Caco-2 (cell line): Measurements from ENCODE around the gene ELN. TPM values are rescaled to one million over a fixed set of nuclear protein-coding genes. Genes with fewer than 3 reads are reported as not detected.
"Not testable (repeated sequence)": the region's sequence is repeated elsewhere in the genome, so short reads cannot be mapped to it uniquely, and the experiment has no call there.

Experiments
- Bru-seq: library from RNA; stranded (reverse); fragments of 400-500 nt; gene quantifications from one replicate; lab custom pipeline; 2021; lab: Mats Ljungman, UMichigan
- BruChase-seq, 2 experiments: library from RNA; stranded (reverse); fragments of 400-500 nt; gene quantifications; one replicate each; lab custom pipeline; 2021; lab: Mats Ljungman, UMichigan
- BruUV-seq: library from RNA; stranded (reverse); fragments of 400-500 nt; replicated peaks from 2 replicates; lab custom pipeline; 2021; lab: Mats Ljungman, UMichigan
- CTCF ChIA-PET: fragments of 300-600 bp; sonication (Branson Sonifier 250); formaldehyde crosslinking; loops from one replicate; lab custom pipeline; 2022; ENCODE audit warnings: antibody characterized with exemption; lab: Charles Lee
- POLR2A ChIA-PET: fragments of 300-600 bp; sonication (Branson Sonifier 250); formaldehyde crosslinking; loops from one replicate; lab custom pipeline; 2022; ENCODE audit warnings: antibody characterized with exemption; lab: Charles Lee
- DNase-seq, 2 experiments: peaks; one replicate each; pipeline versions ENCODE4 v3.0.0 to v3.0.0-alpha.2; 2020 to 2022
- H3K27me3 ChIP-seq: replicated peaks from 2 replicates; pipeline ENCODE4 v1.6.0; 2011; ENCODE audit warnings: low read length; ENCODE audit not compliant: control insufficient read depth, insufficient read depth
- H3K36me3 ChIP-seq: 2 replicates; pipeline ENCODE4 v1.5.1; 2011; ENCODE audit warnings: low read length; ENCODE audit not compliant: control insufficient read depth, insufficient read depth
- H3K4me1 ChIP-seq: fragments of 250-450 bp; sonication (Bioruptor Pico); 2 replicates; pipeline ENCODE4 v1.5.1; 2020; ENCODE audit warnings: mild to moderate bottlenecking
- H3K4me3 ChIP-seq: 2 replicates; pipeline ENCODE4 v1.5.1; 2011; ENCODE audit warnings: low read depth, mild to moderate bottlenecking, control low read depth, low read length
- H3K9me3 ChIP-seq: fragments of 250-450 bp; sonication (Bioruptor Pico); 2 replicates; pipeline ENCODE4 v1.5.1; 2020; ENCODE audit warnings: mild to moderate bottlenecking, moderate library complexity
- H3K27ac Mint-ChIP-seq: one replicate; pipeline ENCODE4 v1.8.0; 2022; ENCODE audit warnings: mixed read lengths; ENCODE audit not compliant: unreplicated experiment
- H3K27me3 Mint-ChIP-seq: one replicate; pipeline ENCODE4 v1.8.0; 2022; ENCODE audit warnings: mixed read lengths; ENCODE audit not compliant: insufficient read depth, unreplicated experiment
- H3K36me3 Mint-ChIP-seq: one replicate; pipeline ENCODE4 v1.8.0; 2022; ENCODE audit warnings: mild to moderate bottlenecking, mixed read lengths; ENCODE audit not compliant: insufficient read depth, unreplicated experiment
- H3K4me1 Mint-ChIP-seq: one replicate; pipeline ENCODE4 v1.8.0; 2022; ENCODE audit warnings: low read depth, mixed read lengths; ENCODE audit not compliant: unreplicated experiment
- H3K4me3 Mint-ChIP-seq: one replicate; pipeline ENCODE4 v1.8.0; 2022; ENCODE audit warnings: mild to moderate bottlenecking, moderate library complexity, mixed read lengths; ENCODE audit not compliant: unreplicated experiment
- H3K9me3 Mint-ChIP-seq: one replicate; pipeline ENCODE4 v1.8.0; 2022; ENCODE audit warnings: mixed read lengths; ENCODE audit not compliant: unreplicated experiment
- intact Hi-C: fragments of 100-400 bp; cut with micrococcal nuclease; formaldehyde crosslinking; loops from one replicate; pipeline ENCODE4 v1.10.0; 2022; ENCODE audit not compliant: unreplicated experiment
- long read RNA-seq: library from polyadenylated mRNA; stranded (forward); transcript quantifications from one replicate; pipeline ENCODE4 v2.0.0, GENCODE V29; 2022
- total RNA-seq: library from RNA; stranded (reverse); gene quantifications from 2 replicates; pipeline ENCODE4 v1.2.3, GENCODE V29; 2022
- TF ChIP-seq, protein P1 (sequence below), 2 experiments: fragments of 200-600 bp in 1 of 2; IDR thresholded peaks; 1 replicate in 1 of 2; 2 replicates in 1 of 2; pipeline versions ENCODE4 v1.5.1 to v1.8.0; 2011 to 2022; ENCODE audit warnings: antibody characterized with exemption in 1 of 2, control low read depth in 1 of 2, inconsistent platforms in 1 of 2, low read depth in 1 of 2, low read length in 1 of 2, mild to moderate bottlenecking in 1 of 2, moderate library complexity in 1 of 2; ENCODE audit not compliant: insufficient read depth in 1 of 2, severe bottlenecking in 1 of 2, unreplicated experiment in 1 of 2

Gene ELN
- total RNA-seq (not detected in 2 replicates), Bru-seq, nascent RNA (percentile 4 among the genes with signal in this experiment), BruChase-seq, experiment 1, labeled RNA remaining after a 2-hour chase (percentile 4 among the genes with signal in this experiment), BruChase-seq, experiment 2, labeled RNA remaining after a 6-hour chase (percentile 9 among the genes with signal in this experiment)
- long read RNA-seq = 0 reads

DNA sequence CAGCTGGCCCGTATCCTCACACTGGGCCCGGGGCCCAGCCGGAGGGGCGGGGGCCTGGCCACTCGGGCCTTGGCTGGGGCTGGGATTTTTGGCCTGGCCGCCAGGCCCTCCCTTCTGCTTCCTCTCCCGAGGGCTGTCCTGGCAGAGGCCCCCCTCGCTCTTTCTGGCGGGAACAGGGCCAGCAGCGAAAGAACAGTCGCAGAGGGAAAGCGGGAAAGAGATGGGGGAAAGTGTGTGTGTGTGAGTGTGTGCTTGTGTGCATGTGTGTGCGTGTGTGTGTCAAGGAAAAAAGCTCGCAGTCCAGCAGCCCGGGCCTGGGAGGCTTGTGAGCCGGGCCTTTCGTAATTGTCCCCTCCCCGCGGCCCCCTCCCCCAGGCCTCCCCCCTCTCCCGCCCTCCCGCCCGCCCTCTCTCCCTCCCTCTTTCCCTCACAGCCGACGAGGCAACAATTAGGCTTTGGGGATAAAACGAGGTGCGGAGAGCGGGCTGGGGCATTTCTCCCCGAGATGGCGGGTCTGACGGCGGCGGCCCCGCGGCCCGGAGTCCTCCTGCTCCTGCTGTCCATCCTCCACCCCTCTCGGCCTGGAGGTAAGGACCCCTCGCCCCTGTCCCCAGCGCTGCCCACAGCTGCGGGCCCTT, at the start of gene ELN:
Gene ELN (plus strand): TSS at position 491 of the 638 bp plus-strand sequence. CDS start 15 bp downstream, at position 506.
- H3K4me3 Mint-ChIP-seq = no peak within 1 kb of the TSS
- Histone ChIP-seq H3K27me3 (no peaks in the 10 kb centered on the region), H3K9me3 (no peaks in the 10 kb centered on the region), H3K4me1 (peaks cover 7% of the 10 kb centered on the region; the same call in 1 of the 2 replicates), H3K4me3 (no peak within 1 kb of the TSS), H3K36me3 (no peaks in the 10 kb centered on the region)
- ChIA-PET POLR2A (no interaction called here), CTCF (interaction anchor here (0.6 to 0.7 kb wide), 3 partner anchors 134 to 363 kb away, joined by 3 to 4 read pairs (median 3); no protein-coding TSS in a partner anchor)
- no peaks in the 10 kb centered on the region for H3K27me3 Mint-ChIP-seq
- H3K36me3 Mint-ChIP-seq = no peaks in the 10 kb centered on the region
- H3K9me3 Mint-ChIP-seq = no peaks in the 10 kb centered on the region
- BruUV-seq = no TSS peak
- DNase-seq = no peak
- peaks cover 13% of the 10 kb centered on the region for H3K4me1 Mint-ChIP-seq
- intact Hi-C loops = loop anchor here (1.0 kb wide), 1 partner anchor 162 kb away; no protein-coding TSS in a partner anchor
- TF ChIP-seq, protein P1, sequence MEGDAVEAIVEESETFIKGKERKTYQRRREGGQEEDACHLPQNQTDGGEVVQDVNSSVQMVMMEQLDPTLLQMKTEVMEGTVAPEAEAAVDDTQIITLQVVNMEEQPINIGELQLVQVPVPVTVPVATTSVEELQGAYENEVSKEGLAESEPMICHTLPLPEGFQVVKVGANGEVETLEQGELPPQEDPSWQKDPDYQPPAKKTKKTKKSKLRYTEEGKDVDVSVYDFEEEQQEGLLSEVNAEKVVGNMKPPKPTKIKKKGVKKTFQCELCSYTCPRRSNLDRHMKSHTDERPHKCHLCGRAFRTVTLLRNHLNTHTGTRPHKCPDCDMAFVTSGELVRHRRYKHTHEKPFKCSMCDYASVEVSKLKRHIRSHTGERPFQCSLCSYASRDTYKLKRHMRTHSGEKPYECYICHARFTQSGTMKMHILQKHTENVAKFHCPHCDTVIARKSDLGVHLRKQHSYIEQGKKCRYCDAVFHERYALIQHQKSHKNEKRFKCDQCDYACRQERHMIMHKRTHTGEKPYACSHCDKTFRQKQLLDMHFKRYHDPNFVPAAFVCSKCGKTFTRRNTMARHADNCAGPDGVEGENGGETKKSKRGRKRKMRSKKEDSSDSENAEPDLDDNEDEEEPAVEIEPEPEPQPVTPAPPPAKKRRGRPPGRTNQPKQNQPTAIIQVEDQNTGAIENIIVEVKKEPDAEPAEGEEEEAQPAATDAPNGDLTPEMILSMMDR (IDR thresholded peaks at IDR 0.05; ENCODE audit: insufficient read depth in 1 of 2, low read depth in 1 of 2, low read length in 1 of 2, severe bottlenecking in 1 of 2, unreplicated experiment in 1 of 2) = no peak
- H3K27ac Mint-ChIP-seq = no peak within 1 kb of the TSS

DNA sequence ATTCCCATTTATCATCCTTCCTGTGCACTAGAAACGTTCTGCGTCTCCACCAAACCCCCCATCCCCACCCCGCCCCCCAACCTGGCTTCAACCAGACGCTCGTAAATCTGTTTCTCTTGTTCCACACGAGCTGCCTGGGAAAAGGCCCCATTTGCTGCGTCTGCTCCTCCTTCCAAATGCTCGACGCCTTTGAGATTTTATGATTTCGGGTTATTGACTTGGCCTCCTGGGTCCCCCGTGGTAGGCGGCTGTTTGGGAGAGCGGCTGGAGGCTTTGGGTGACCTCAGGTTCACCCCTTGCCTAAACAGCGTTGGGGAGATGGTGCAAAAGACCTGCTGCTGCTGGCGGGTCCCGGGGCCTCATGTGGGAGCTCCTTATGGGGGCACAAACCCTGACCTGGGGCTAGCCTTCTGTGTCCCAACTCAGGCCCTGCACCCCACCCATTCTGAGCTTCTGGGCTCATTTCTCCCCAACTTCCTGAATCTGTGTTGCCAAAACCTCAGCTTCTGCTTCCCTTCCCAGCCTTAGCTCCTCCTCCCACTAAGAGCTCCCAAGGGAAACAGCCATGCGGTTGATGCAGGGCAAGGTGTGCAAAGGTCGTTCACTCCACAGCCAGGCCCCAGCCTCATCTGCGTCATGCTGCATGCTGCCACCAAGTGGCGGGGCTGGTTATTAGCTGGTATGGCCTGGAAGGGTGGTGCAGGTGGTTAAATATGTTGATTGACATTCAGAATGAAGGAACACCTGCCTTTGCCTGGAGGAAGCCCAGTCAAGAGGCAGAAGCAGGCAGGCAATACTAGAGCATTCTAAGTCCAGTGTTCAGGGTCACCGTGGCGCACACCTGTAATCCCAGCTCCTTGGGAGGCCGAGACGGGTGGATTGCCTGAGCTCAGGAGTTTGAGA, 49.1 kb upstream of the ELN start:
- POLR2A ChIA-PET = interaction anchor here (0.8 kb wide), 1 partner anchor 240 kb away, joined by 4 read pairs; no protein-coding TSS in a partner anchor
- CTCF ChIA-PET = interaction anchor here (0.6 to 1.2 kb wide), 16 partner anchors 14 to 355 kb away, joined by 3 to 10 read pairs (median 3); partner anchors contain the start of genes ABHD11 and MLXIPL
- intact Hi-C loops = loop anchor here (1.0 kb wide), 2 partner anchors 88 to 113 kb away; no protein-coding TSS in a partner anchor

DNA sequence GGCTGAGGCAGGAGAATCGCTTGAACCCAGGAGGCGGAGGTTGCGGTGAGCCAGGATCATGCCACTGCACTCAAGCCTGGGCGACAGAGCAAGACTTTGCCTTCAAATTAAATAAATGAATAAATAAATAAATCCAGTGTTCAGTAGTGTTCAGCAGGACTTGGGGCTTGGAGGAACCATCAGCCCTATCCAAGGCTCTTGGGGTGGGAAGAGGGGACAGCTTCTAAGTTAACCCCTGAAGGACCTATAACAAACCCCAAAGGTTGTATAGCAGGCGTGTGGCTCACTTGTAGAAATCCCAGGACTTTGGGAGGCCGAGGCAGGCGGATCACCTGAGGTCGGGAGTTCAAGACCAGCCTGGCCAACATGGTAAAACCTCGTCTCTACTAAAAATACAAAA, 48.3 kb upstream of the ELN start:
- H3K36me3 ChIP-seq, H3K9me3 ChIP-seq, H3K4me3 ChIP-seq, BruUV-seq, H3K4me3 Mint-ChIP-seq, H3K27me3 Mint-ChIP-seq, H3K36me3 Mint-ChIP-seq, DNase-seq, POLR2A ChIA-PET, H3K9me3 Mint-ChIP-seq, H3K27me3 ChIP-seq: not testable (repeated sequence)
- CTCF ChIA-PET = interaction anchor here (0.7 to 1.2 kb wide), 10 partner anchors 15 to 241 kb away, joined by 3 to 10 read pairs (median 3); partner anchors contain the start of gene ABHD11
- H3K4me1 Mint-ChIP-seq = peaks cover 13% of the 10 kb centered on the region
- H3K27ac Mint-ChIP-seq = peak overlapping the region; percentile 68
- intact Hi-C loops = loop anchor here (1.0 kb wide), 2 partner anchors 88 to 113 kb away; no protein-coding TSS in a partner anchor
- H3K4me1 ChIP-seq = peaks cover 15% of the 10 kb centered on the region

More for the DNA sequence above, 49.1 kb upstream of the ELN start:
- no peaks in the 10 kb centered on the region for H3K27me3 ChIP-seq
- H3K36me3 ChIP-seq = no peaks in the 10 kb centered on the region
- Mint-ChIP-seq H3K27ac (peak overlapping the region; percentile 68), H3K4me1 (peaks cover 13% of the 10 kb centered on the region), H3K36me3 (peaks cover 6% of the 10 kb centered on the region), H3K4me3 (no peak overlapping the region), H3K9me3 (no peaks in the 10 kb centered on the region), H3K27me3 (no peaks in the 10 kb centered on the region)
- peak; percentile 92 to 94 for DNase-seq
- BruUV-seq = no TSS peak
- H3K9me3 ChIP-seq = no peaks in the 10 kb centered on the region
- peaks cover 15% of the 10 kb centered on the region for H3K4me1 ChIP-seq
- TF ChIP-seq, protein P1 (IDR thresholded peaks at IDR 0.05; ENCODE audit: insufficient read depth in 1 of 2, low read depth in 1 of 2, low read length in 1 of 2, severe bottlenecking in 1 of 2, unreplicated experiment in 1 of 2) = peak; percentile 61 to 66
- no peak overlapping the region for H3K4me3 ChIP-seq
